ENCODE measurements around the gene PLOD1. TPM values are rescaled to one million over a fixed set of nuclear protein-coding genes. Genes with fewer than 3 reads are reported as not detected.
A peak's percentile ranks its signal among the peaks of the same experiment; 100 is the strongest.

The PLOD1 gene
- total RNA-seq, 1 experiment from 2014 or later: 156 TPM

- Histone ChIP-seq H3K36me3 (ENCODE audit: control insufficient read depth, insufficient read depth, low read length) (no peaks in the 10 kb centered on the region; the same call in 1 of the 2 replicates), H3K27me3 (ENCODE audit: control insufficient read depth, insufficient read depth, low read length) (no peaks in the 10 kb centered on the region), H3K27ac (ENCODE audit: low read length) (peak overlapping the region; percentile 81), H3K4me3 (ENCODE audit: low read depth in 2 of 2, low read length in 2 of 2) (no peak overlapping the region), H3K9me3 (ENCODE audit: control insufficient read depth, insufficient read depth, low read depth, low read length) (no peaks in the 10 kb centered on the region), H3K4me1 (ENCODE audit: control insufficient read depth, insufficient read depth, low read length) (peaks cover 32% of the 10 kb centered on the region)
- no peak for DNase-seq (ENCODE audit: low read depth, low spot score)
- in situ Hi-C loops (cut with HindIII; ENCODE audit: low pct_unique_long_range_greater_than_20kb, low sequenced_read_pairs) (no loop called here), intact Hi-C loops (cut with micrococcal nuclease; ENCODE audit: unreplicated experiment) (no loop called here)
- ChIA-PET POLR2A (interaction anchor here (0.9 to 1.5 kb wide), 3 partner anchors 17 to 22 kb away, joined by 5 to 14 read pairs (median 9); no protein-coding TSS in a partner anchor), CTCF (no interaction called here)
- no peak for ATAC-seq
- TF ChIP-seq POLR2AphosphoS5 (IDR thresholded peaks at IDR 0.05; ENCODE audit: low read depth, low read length) (no peak), TCF7L2 (IDR thresholded peaks at IDR 0.05; ENCODE audit: low read depth, low read length) (no peak)
- no TSS peak for BruUV-seq (replicated peaks)
Observed at GRCh38 chr1:11929849-11930248, 4.7 kb upstream of the PLOD1 start.

DNA sequence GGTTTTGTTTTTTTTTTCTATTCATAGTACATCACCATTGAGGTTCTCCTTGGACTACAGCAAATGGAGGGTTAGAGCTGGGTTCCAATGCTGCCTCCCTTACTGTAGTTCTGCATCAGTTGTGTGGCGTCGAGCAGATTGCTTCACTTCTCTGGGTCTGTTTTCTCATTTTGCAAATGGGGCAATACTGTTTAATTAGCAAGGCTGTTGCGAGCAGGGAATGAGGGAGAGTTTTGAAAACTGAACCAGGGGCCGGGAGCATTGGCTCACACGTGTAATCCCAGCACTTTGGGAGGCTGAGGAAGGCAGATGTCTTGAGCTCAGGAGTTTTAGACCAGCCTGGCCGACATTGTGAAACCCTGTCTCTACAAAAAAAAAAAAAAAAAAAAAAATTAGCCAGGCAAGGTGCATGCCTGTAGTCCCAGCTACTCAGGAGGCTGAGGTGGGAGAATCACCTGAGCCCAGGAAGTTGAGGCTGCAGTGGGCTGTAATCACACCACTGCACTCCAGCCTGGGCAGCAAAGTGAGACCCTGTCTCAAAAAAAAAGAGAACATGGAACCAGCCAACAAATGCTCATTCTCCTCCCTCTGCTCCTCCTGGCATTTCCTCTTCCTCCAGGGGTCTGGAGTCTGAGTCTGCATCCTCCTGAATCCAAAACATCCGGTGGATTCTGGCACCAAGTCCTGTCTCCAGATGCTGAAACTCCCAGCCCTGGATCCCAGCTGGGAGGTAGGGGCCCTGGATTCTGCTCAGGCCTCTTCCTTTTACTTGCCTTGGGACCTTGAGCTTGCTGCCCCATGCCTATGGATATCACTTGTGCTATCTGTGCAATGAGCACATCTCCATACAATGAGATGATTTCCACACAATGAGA is 3.7 kb upstream of the PLOD1 start:
- Histone ChIP-seq H3K36me3 (ENCODE audit: control insufficient read depth, insufficient read depth, low read length) (no peaks in the 10 kb centered on the region; the same call in 1 of the 2 replicates), H3K27me3 (ENCODE audit: control insufficient read depth, insufficient read depth, low read length) (no peaks in the 10 kb centered on the region), H3K4me1 (ENCODE audit: control insufficient read depth, insufficient read depth, low read length) (peaks cover 33% of the 10 kb centered on the region), H3K4me3 (ENCODE audit: low read depth in 2 of 2, low read length in 2 of 2) (no peak overlapping the region), H3K9me3 (ENCODE audit: control insufficient read depth, insufficient read depth, low read depth, low read length) (no peaks in the 10 kb centered on the region), H3K27ac (ENCODE audit: low read length) (peak overlapping the region; percentile 9)
- in situ Hi-C loops (cut with HindIII; ENCODE audit: low pct_unique_long_range_greater_than_20kb, low sequenced_read_pairs): no loop called here
- no peak for ATAC-seq
- ChIA-PET CTCF (interaction anchor here (0.6 kb wide), 1 partner anchor 197 kb away, joined by 6 read pairs; no protein-coding TSS in a partner anchor), POLR2A (interaction anchor here (1.3 kb wide), 1 partner anchor 23 kb away, joined by 5 read pairs; no protein-coding TSS in a partner anchor)
- no TSS peak for BruUV-seq (replicated peaks)
- intact Hi-C loops (cut with micrococcal nuclease; ENCODE audit: unreplicated experiment): no loop called here
- TF ChIP-seq POLR2AphosphoS5 (IDR thresholded peaks at IDR 0.05; ENCODE audit: low read depth, low read length) (no peak), SIN3A (IDR thresholded peaks at IDR 0.05; ENCODE audit: borderline replicate concordance, insufficient read depth, low read depth, low read length) (no peak), CTCF (IDR thresholded peaks at IDR 0.05) (no peak), TCF7L2 (IDR thresholded peaks at IDR 0.05; ENCODE audit: low read depth, low read length) (no peak)
- TF ChIP-seq, protein P1, sequence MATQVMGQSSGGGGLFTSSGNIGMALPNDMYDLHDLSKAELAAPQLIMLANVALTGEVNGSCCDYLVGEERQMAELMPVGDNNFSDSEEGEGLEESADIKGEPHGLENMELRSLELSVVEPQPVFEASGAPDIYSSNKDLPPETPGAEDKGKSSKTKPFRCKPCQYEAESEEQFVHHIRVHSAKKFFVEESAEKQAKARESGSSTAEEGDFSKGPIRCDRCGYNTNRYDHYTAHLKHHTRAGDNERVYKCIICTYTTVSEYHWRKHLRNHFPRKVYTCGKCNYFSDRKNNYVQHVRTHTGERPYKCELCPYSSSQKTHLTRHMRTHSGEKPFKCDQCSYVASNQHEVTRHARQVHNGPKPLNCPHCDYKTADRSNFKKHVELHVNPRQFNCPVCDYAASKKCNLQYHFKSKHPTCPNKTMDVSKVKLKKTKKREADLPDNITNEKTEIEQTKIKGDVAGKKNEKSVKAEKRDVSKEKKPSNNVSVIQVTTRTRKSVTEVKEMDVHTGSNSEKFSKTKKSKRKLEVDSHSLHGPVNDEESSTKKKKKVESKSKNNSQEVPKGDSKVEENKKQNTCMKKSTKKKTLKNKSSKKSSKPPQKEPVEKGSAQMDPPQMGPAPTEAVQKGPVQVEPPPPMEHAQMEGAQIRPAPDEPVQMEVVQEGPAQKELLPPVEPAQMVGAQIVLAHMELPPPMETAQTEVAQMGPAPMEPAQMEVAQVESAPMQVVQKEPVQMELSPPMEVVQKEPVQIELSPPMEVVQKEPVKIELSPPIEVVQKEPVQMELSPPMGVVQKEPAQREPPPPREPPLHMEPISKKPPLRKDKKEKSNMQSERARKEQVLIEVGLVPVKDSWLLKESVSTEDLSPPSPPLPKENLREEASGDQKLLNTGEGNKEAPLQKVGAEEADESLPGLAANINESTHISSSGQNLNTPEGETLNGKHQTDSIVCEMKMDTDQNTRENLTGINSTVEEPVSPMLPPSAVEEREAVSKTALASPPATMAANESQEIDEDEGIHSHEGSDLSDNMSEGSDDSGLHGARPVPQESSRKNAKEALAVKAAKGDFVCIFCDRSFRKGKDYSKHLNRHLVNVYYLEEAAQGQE (IDR thresholded peaks at IDR 0.05; ENCODE audit: insufficient read depth in 1 of 2, low read depth in 2 of 2, low read length in 1 of 2): no peak
- DNase-seq (ENCODE audit: low read depth, low spot score): no peak

Measured in Panc1 (cell line).